PC-3 (cell line): ENCODE measurements around the gene KLK5. TPM values are rescaled to one million over a fixed set of nuclear protein-coding genes. Genes with fewer than 3 reads are reported as not detected.
"Not testable (repeated sequence)": the region's sequence is repeated elsewhere in the genome, so short reads cannot be mapped to it uniquely, and the experiment has no call there.

Source experiments
- ATAC-seq: fragments of 200-7000 bp; cut with Tn5 transposase; 2 replicates; pipeline ENCODE4 v1.9.1; 2020; ENCODE audit warnings: mild to moderate bottlenecking, moderate library complexity
- BruUV-seq: library from RNA; stranded (reverse); fragments of 400-500 nt; replicated peaks from 2 replicates; lab custom pipeline; 2021; lab: Mats Ljungman, UMichigan
- CTCF ChIA-PET: fragments of 300-600 bp; sonication (Branson Sonifier 250); formaldehyde crosslinking; loops from one replicate; lab custom pipeline; 2022; ENCODE audit warnings: antibody characterized with exemption; lab: Charles Lee
- POLR2A ChIA-PET: fragments of 300-600 bp; sonication (Branson Sonifier 250); formaldehyde crosslinking; loops from one replicate; lab custom pipeline; 2022; ENCODE audit warnings: antibody characterized with exemption; ENCODE audit not compliant: unreplicated experiment; lab: Charles Lee
- DNase-seq: peaks from one replicate; pipeline ENCODE4 v3.0.0-alpha.2; 2015
- H2AFZ ChIP-seq: fragments of 300-600 bp; sonication (generic); 2 replicates; pipeline ENCODE4 v1.6.0; 2016; ENCODE audit warnings: antibody characterized with exemption, low read length
- H3F3A ChIP-seq: fragments of 300-600 bp; sonication (generic); one replicate; pipeline ENCODE4 v1.6.0; 2017; ENCODE audit warnings: antibody characterized with exemption, low read length, control low read depth, mild to moderate bottlenecking; ENCODE audit not compliant: unreplicated experiment
- H3K27ac ChIP-seq: fragments of 300-600 bp; sonication (generic); 2 replicates; pipeline ENCODE4 v1.5.1; 2016; ENCODE audit warnings: mild to moderate bottlenecking, low read length
- H3K27me3 ChIP-seq: fragments of 300-600 bp; sonication (generic); 2 replicates; pipeline ENCODE4 v1.6.1; 2016; ENCODE audit warnings: low read length, mixed read lengths
- H3K36me3 ChIP-seq: fragments of 300-600 bp; sonication (generic); 2 replicates; pipeline ENCODE4 v1.6.1; 2016; ENCODE audit warnings: low read depth, mixed run types, low read length, mixed read lengths
- H3K4me1 ChIP-seq: fragments of 300-600 bp; sonication (generic); 2 replicates; pipeline ENCODE4 v1.5.1; 2016; ENCODE audit warnings: low read length; ENCODE audit not compliant: insufficient read depth
- H3K4me2 ChIP-seq: fragments of 300-600 bp; sonication (generic); 2 replicates; pipeline ENCODE4 v1.6.0; 2016; ENCODE audit warnings: low read length
- H3K4me3 ChIP-seq: fragments of 300-600 bp; sonication (generic); 2 replicates; pipeline ENCODE4 v1.5.1; 2016; ENCODE audit warnings: mild to moderate bottlenecking, low read length, mixed read lengths
- H3K79me2 ChIP-seq: fragments of 300-600 bp; sonication (generic); 2 replicates; pipeline ENCODE4 v1.6.1; 2017; ENCODE audit warnings: low read length, mixed read lengths
- H3K9ac ChIP-seq: fragments of 300-600 bp; sonication (generic); 2 replicates; pipeline ENCODE4 v1.6.0; 2016; ENCODE audit warnings: mild to moderate bottlenecking, low read length
- H3K9me2 ChIP-seq: fragments of 300-600 bp; sonication (generic); replicated peaks from 2 replicates; pipeline ENCODE4 v1.6.1; 2016; ENCODE audit warnings: mixed run types, low read length, mixed read lengths
- H3K9me3 ChIP-seq: fragments of 300-600 bp; sonication (generic); 2 replicates; pipeline ENCODE4 v1.6.1; 2016; ENCODE audit warnings: low read length, mixed read lengths
- H4K20me1 ChIP-seq: fragments of 300-600 bp; sonication (generic); 2 replicates; pipeline ENCODE4 v1.6.1; 2016; ENCODE audit warnings: low read length, mixed read lengths
- EZH2 ChIP-seq: fragments of 300-600 bp; sonication (generic); IDR thresholded peaks from one replicate; pipeline ENCODE4 v1.6.1; 2017; ENCODE audit warnings: antibody characterized with exemption, mild to moderate bottlenecking, low read length; ENCODE audit not compliant: unreplicated experiment
- EZH2phosphoT487 ChIP-seq: fragments of 300-600 bp; sonication (generic); IDR thresholded peaks from 2 replicates; pipeline ENCODE4 v1.6.1; 2018; ENCODE audit warnings: mild to moderate bottlenecking, antibody characterized with exemption, low read length, borderline replicate concordance
- intact Hi-C: fragments of 100-400 bp; cut with micrococcal nuclease; formaldehyde crosslinking; loops from 2 replicates; pipeline ENCODE4 v1.9.0; 2023
- total RNA-seq: library from RNA; depleted of rRNA; stranded (reverse); fragments of >200 nt; gene quantifications from 2 replicates; pipeline ENCODE4 v1.2.3, GENCODE V29; 2014; rRNA removed
- TF ChIP-seq, protein P1 (sequence below): fragments of 300-600 bp; sonication (generic); conservative IDR thresholded peaks from 2 replicates; pipeline ENCODE4 v1.5.1; 2017; ENCODE audit warnings: antibody characterized with exemption, low read depth, mild to moderate bottlenecking, low read length

KLK5 gene
- total RNA-seq, 1 experiment from 2014 or later = 59.0 TPM

DNA sequence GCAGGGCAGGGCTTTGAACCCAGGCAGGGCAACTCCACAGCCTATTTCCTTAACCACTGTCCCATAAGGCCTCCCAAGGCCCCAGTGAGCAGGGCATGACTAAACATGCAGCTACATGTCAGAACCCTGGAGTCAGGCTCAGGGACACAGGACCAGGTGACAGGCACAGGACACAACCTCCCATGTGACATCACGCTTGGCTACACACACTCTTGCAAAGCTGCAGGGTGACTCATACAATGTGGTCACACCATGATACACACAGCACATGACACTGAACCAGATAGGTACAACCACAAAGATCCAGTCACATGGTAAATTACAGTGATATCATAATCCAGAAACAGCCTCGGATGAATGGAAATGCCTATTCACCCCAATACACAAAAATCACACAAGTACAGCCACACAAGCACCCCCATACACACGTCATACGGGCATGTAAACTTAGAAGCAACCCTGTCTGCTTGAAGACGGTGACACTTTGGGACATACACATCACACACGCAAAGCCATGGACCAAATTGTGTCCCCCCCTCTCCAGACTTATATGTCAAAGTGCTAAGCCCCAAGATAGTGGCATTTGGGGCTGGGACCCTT lies 56.1 kb downstream of the KLK5 start:
- Histone ChIP-seq H3K9me3 (no peaks in the 10 kb centered on the region), H4K20me1 (no peaks in the 10 kb centered on the region), H3K4me3 (no peak overlapping the region), H3K4me1 (peaks cover 13% of the 10 kb centered on the region), H2AFZ (no peak overlapping the region), H3K4me2 (no peak overlapping the region; the same call in 1 of the 2 replicates), H3K9ac (no peak overlapping the region), H3K79me2 (no peaks in the 10 kb centered on the region), H3K27ac (no peak overlapping the region), H3K27me3 (no peaks in the 10 kb centered on the region), H3K9me2 (no peaks in the 10 kb centered on the region), H3K36me3 (no peaks in the 10 kb centered on the region), H3F3A (no peaks in the 10 kb centered on the region)
- TF ChIP-seq EZH2 = no peak
- TF ChIP-seq, protein P1, sequence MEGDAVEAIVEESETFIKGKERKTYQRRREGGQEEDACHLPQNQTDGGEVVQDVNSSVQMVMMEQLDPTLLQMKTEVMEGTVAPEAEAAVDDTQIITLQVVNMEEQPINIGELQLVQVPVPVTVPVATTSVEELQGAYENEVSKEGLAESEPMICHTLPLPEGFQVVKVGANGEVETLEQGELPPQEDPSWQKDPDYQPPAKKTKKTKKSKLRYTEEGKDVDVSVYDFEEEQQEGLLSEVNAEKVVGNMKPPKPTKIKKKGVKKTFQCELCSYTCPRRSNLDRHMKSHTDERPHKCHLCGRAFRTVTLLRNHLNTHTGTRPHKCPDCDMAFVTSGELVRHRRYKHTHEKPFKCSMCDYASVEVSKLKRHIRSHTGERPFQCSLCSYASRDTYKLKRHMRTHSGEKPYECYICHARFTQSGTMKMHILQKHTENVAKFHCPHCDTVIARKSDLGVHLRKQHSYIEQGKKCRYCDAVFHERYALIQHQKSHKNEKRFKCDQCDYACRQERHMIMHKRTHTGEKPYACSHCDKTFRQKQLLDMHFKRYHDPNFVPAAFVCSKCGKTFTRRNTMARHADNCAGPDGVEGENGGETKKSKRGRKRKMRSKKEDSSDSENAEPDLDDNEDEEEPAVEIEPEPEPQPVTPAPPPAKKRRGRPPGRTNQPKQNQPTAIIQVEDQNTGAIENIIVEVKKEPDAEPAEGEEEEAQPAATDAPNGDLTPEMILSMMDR = no peak
- TF ChIP-seq EZH2phosphoT487 = no peak
- ATAC-seq (peak; percentile 87), DNase-seq (peak; percentile 75)
- POLR2A ChIA-PET = interaction anchor here (0.6 kb wide), 1 partner anchor 376 kb away, joined by 3 read pairs; no protein-coding TSS in a partner anchor
- intact Hi-C loops = no loop called here
- no TSS peak for BruUV-seq
- CTCF ChIA-PET = no interaction called here

DNA sequence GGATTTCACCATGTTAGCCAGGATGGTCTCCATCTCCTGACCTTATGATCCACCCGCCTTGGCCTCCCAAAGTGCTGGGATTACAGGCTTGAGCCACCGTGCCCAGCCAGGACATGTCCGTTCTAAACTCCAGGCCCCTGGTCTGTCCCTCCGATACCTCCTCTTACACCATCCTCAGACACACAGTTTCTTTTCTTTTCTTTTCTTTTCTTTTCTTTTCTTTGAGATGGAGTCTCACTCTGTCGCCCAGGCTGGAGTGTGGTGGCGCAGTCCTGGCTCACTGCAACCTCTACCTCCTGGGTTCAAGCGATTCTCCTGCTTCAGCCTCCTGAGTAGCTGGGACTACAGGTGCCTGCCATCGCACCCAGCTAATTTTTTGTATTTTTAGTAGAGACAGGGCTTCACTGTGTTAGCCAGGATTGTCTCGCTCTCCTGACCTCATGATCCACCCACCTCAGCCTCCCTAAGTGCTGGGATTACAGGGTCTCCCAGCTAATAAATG lies 56.7 kb downstream of the KLK5 start:
- CTCF ChIA-PET, H3K9me3 ChIP-seq, intact Hi-C loops, H3K9me2 ChIP-seq, H4K20me1 ChIP-seq, H3K27me3 ChIP-seq, H3K79me2 ChIP-seq, H3K4me3 ChIP-seq, H2AFZ ChIP-seq, DNase-seq, H3F3A ChIP-seq, H3K9ac ChIP-seq, H3K27ac ChIP-seq, ATAC-seq, POLR2A ChIA-PET, H3K4me2 ChIP-seq, H3K36me3 ChIP-seq: not testable (repeated sequence)
- peaks cover 16% of the 10 kb centered on the region for H3K4me1 ChIP-seq
- TSS peak; percentile 100 for BruUV-seq

GRCh38 chr19:50894478-50895356 lies 58.1 kb downstream of the KLK5 start:
- no TSS peak for BruUV-seq
- no peaks in the 10 kb centered on the region for H3K9me3 ChIP-seq
- TF ChIP-seq EZH2phosphoT487 (no peak), EZH2 (no peak)
- TF ChIP-seq, protein P1 = no peak
- H3K4me2 ChIP-seq = no peak overlapping the region
- ChIA-PET CTCF (no interaction called here), POLR2A (no interaction called here)
- H3K79me2 ChIP-seq = no peaks in the 10 kb centered on the region
- H3K9ac ChIP-seq = no peak overlapping the region
- no peak for ATAC-seq
- H3F3A ChIP-seq = peaks cover 8% of the 10 kb centered on the region
- H4K20me1 ChIP-seq = no peaks in the 10 kb centered on the region
- peaks cover 30% of the 10 kb centered on the region for H3K4me1 ChIP-seq
- H2AFZ ChIP-seq = no peak overlapping the region
- no peak overlapping the region for H3K4me3 ChIP-seq
- H3K27me3 ChIP-seq = no peaks in the 10 kb centered on the region
- no peaks in the 10 kb centered on the region for H3K36me3 ChIP-seq
- intact Hi-C loops = no loop called here
- no peak for DNase-seq
- no peak overlapping the region for H3K27ac ChIP-seq
- no peaks in the 10 kb centered on the region for H3K9me2 ChIP-seq

Other genes with a start within 250 kb of the KLK5 start
- gene SHANK1, start 233.2 kb downstream of the KLK5 start, total RNA-seq = 0.12 and 0.47 TPM in 2 replicates
- gene CLEC11A, start 229.7 kb downstream of the KLK5 start, total RNA-seq = 2.3 and 2.4 TPM in 2 replicates
- not detected in 2 replicates for gene GPR32, start 182.6 kb downstream of the KLK5 start, total RNA-seq
- gene ACP4, start 162.6 kb downstream of the KLK5 start, total RNA-seq = not detected in 2 replicates
- gene KLK1, start 129.3 kb downstream of the KLK5 start, total RNA-seq = not detected in 2 replicates
- 1.3 TPM in 1 of 2 replicates, not detected in the other for gene KLK15, start 119.5 kb downstream of the KLK5 start, total RNA-seq
- gene KLK3, start 98.1 kb downstream of the KLK5 start, total RNA-seq = not detected in 2 replicates
- not detected in 2 replicates for gene KLK2, start 79.6 kb downstream of the KLK5 start, total RNA-seq
- gene KLK4, start 41.6 kb downstream of the KLK5 start, total RNA-seq = not detected in 2 replicates
- 73.7 and 75.0 TPM in 2 replicates for gene KLK6, start 16.6 kb upstream of the KLK5 start, total RNA-seq
- 0.23 and 3.6 TPM in 2 replicates for gene KLK7, start 30.9 kb upstream of the KLK5 start, total RNA-seq
- gene KLK8, start 48.6 kb upstream of the KLK5 start, total RNA-seq = 2.3 TPM in 1 of 2 replicates, not detected in the other
- 1.2 and 2.9 TPM in 2 replicates for gene KLK10, start 66.7 kb upstream of the KLK5 start, total RNA-seq
- 0.23 TPM in 1 of 2 replicates, not detected in the other for gene KLK11, start 73.6 kb upstream of the KLK5 start, total RNA-seq
- gene KLK12, start 82.0 kb upstream of the KLK5 start, total RNA-seq = not detected in 2 replicates
- not detected in 2 replicates for gene KLK13, start 112.1 kb upstream of the KLK5 start, total RNA-seq
- not detected in 2 replicates for gene KLK14, start 129.8 kb upstream of the KLK5 start, total RNA-seq
- gene CTU1, start 155.4 kb upstream of the KLK5 start, total RNA-seq = 29.0 and 40.8 TPM in 2 replicates
- not detected in 2 replicates for gene SIGLEC9, start 171.9 kb upstream of the KLK5 start, total RNA-seq
- gene SIGLEC7, start 189.3 kb upstream of the KLK5 start, total RNA-seq = not detected in 2 replicates